Vagina (tissue), 2 donors: ENCODE results near the gene LRRC4B.

Experiments
- POLR2A ChIP-seq, 2 donors: fragments of 450-650 bp; IDR thresholded peaks; one replicate each; pipeline ENCODE4 v1.6.1; 2017; ENCODE audit warnings: antibody characterized with exemption in 2 of 2, mild to moderate bottlenecking in 2 of 2, moderate library complexity in 2 of 2
- POLR2AphosphoS5 ChIP-seq, 2 donors: sonication (generic); formaldehyde crosslinking; IDR thresholded peaks; one replicate each; pipeline ENCODE4 v1.9.0; 2017; ENCODE audit warnings: antibody characterized with exemption in 2 of 2, mild to moderate bottlenecking in 2 of 2, low read depth in 1 of 2; ENCODE audit not compliant: insufficient read depth in 1 of 2
- TF ChIP-seq, protein P1 (sequence below), 3 experiments: fragments of 450-650 bp in 2 of 3; fragments of 200-600 bp in 1 of 3; sonication (generic) in 1 of 3; IDR thresholded peaks; one replicate each; pipeline ENCODE4 v1.5.1; 2017 to 2019; ENCODE audit warnings: antibody characterized with exemption in 3 of 3, mild to moderate bottlenecking in 2 of 3, moderate library complexity in 2 of 3

- TF ChIP-seq, protein P1, sequence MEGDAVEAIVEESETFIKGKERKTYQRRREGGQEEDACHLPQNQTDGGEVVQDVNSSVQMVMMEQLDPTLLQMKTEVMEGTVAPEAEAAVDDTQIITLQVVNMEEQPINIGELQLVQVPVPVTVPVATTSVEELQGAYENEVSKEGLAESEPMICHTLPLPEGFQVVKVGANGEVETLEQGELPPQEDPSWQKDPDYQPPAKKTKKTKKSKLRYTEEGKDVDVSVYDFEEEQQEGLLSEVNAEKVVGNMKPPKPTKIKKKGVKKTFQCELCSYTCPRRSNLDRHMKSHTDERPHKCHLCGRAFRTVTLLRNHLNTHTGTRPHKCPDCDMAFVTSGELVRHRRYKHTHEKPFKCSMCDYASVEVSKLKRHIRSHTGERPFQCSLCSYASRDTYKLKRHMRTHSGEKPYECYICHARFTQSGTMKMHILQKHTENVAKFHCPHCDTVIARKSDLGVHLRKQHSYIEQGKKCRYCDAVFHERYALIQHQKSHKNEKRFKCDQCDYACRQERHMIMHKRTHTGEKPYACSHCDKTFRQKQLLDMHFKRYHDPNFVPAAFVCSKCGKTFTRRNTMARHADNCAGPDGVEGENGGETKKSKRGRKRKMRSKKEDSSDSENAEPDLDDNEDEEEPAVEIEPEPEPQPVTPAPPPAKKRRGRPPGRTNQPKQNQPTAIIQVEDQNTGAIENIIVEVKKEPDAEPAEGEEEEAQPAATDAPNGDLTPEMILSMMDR (IDR thresholded peaks at IDR 0.05), result no peak
- no peak for TF ChIP-seq POLR2A (IDR thresholded peaks at IDR 0.05)
- TF ChIP-seq POLR2AphosphoS5 (IDR thresholded peaks at IDR 0.05; ENCODE audit: insufficient read depth in 1 of 2, low read depth in 1 of 2), result no peak
These were observed 49.1 kb downstream of the LRRC4B start for GRCh38 chr19:50519006-50519575.
